KMS-11 (cell line): ENCODE data around the gene HOXD10.

Source experiments
- H2AFZ ChIP-seq: fragments of 200-600 bp; sonication (generic); 2 replicates; pipeline ENCODE4 v1.6.1; 2016; ENCODE audit warnings: antibody characterized with exemption, mixed run types, low read depth
- H3K27ac ChIP-seq: fragments of 200-600 bp; sonication (generic); 2 replicates; pipeline ENCODE4 v1.6.1; 2016; ENCODE audit warnings: mild to moderate bottlenecking, mixed run types
- H3K27me3 ChIP-seq: fragments of 200-600 bp; sonication (generic); 2 replicates; pipeline ENCODE4 v1.6.1; 2017; ENCODE audit warnings: mild to moderate bottlenecking, low read depth, mixed run types, moderate library complexity; ENCODE audit not compliant: insufficient read depth
- H3K36me3 ChIP-seq: fragments of 200-600 bp; sonication (generic); 2 replicates; pipeline ENCODE4 v1.6.1; 2017; ENCODE audit warnings: mild to moderate bottlenecking, mixed run types; ENCODE audit not compliant: insufficient read depth
- H3K4me1 ChIP-seq: fragments of 200-600 bp; sonication (generic); 2 replicates; pipeline ENCODE4 v1.6.1; 2016; ENCODE audit warnings: mild to moderate bottlenecking, low read depth, mixed run types; ENCODE audit not compliant: poor library complexity, severe bottlenecking
- H3K4me2 ChIP-seq: fragments of 200-600 bp; sonication (generic); 2 replicates; pipeline ENCODE4 v1.7.0; 2016; ENCODE audit warnings: mild to moderate bottlenecking, mixed run types
- H3K4me3 ChIP-seq: fragments of 200-600 bp; sonication (generic); IDR thresholded peaks from 2 replicates; pipeline ENCODE4 v1.6.1; 2017; ENCODE audit warnings: low read depth, low read length, mixed read lengths; ENCODE audit not compliant: insufficient read depth
- H3K79me2 ChIP-seq: fragments of 200-600 bp; sonication (generic); 2 replicates; pipeline ENCODE4 v1.6.1; 2016; ENCODE audit warnings: low read depth, mixed run types; ENCODE audit not compliant: insufficient read depth
- H3K9ac ChIP-seq: fragments of 200-600 bp; sonication (generic); 2 replicates; pipeline ENCODE4 v1.6.1; 2016; ENCODE audit warnings: mild to moderate bottlenecking, mixed run types
- H4K20me1 ChIP-seq: fragments of 200-600 bp; sonication (generic); 2 replicates; pipeline ENCODE4 v1.6.1; 2016; ENCODE audit warnings: mild to moderate bottlenecking, mixed run types; ENCODE audit not compliant: insufficient read depth
- CTCF ChIP-seq: fragments of 200-600 bp; sonication (generic); conservative IDR thresholded peaks from 2 replicates; pipeline ENCODE4 v1.6.1; 2017; ENCODE audit warnings: low read depth, mild to moderate bottlenecking, antibody characterized with exemption, low read length, moderate library complexity, mixed read lengths

HOXD10 gene

GRCh38 chr2:176095421-176095820 lies 21.2 kb upstream of the HOXD10 start:
- Histone ChIP-seq H3K4me2 (peak overlapping the region; percentile 95), H2AFZ (peak overlapping the region; percentile 20; the same call in 1 of the 2 replicates), H4K20me1 (no peaks in the 10 kb centered on the region)

GRCh38 chr2:176096243-176096985 lies 20.2 kb upstream of the HOXD10 start:
- no peaks in the 10 kb centered on the region for H3K27me3 ChIP-seq
- peak overlapping the region; percentile 90 for H3K9ac ChIP-seq
- peak overlapping the region; percentile 91 for H3K27ac ChIP-seq
- H3K36me3 ChIP-seq = no peaks in the 10 kb centered on the region
- H3K4me2 ChIP-seq = peak overlapping the region; percentile 95
- H3K4me3 ChIP-seq = peak overlapping the region; percentile 89
- H3K79me2 ChIP-seq = no peaks in the 10 kb centered on the region
- peak overlapping the region; percentile 97 for H2AFZ ChIP-seq
- H3K4me1 ChIP-seq = peaks cover 8% of the 10 kb centered on the region
- no peak for TF ChIP-seq CTCF
- no peaks in the 10 kb centered on the region for H4K20me1 ChIP-seq

More at GRCh38 chr2:176095421-176095820, 21.2 kb upstream of the HOXD10 start:
- Histone ChIP-seq H3K4me1 (peaks cover 8% of the 10 kb centered on the region), H3K79me2 (no peaks in the 10 kb centered on the region), H3K27me3 (no peaks in the 10 kb centered on the region), H3K4me3 (no peak overlapping the region), H3K27ac (peak overlapping the region; percentile 91; the same call in 1 of the 2 replicates), H3K36me3 (no peaks in the 10 kb centered on the region), H3K9ac (peak overlapping the region; percentile 90; the same call in 1 of the 2 replicates)
- TF ChIP-seq CTCF = no peak

GRCh38 chr2:176096986-176097819 lies 19.4 kb upstream of the HOXD10 start:
- Histone ChIP-seq H3K4me2 (peak overlapping the region; percentile 95), H3K9ac (peak overlapping the region; percentile 90), H2AFZ (peak overlapping the region; percentile 97), H3K27me3 (no peaks in the 10 kb centered on the region), H4K20me1 (no peaks in the 10 kb centered on the region), H3K27ac (peak overlapping the region; percentile 91), H3K4me3 (peak overlapping the region; percentile 89), H3K4me1 (peaks cover 8% of the 10 kb centered on the region), H3K36me3 (no peaks in the 10 kb centered on the region), H3K79me2 (no peaks in the 10 kb centered on the region)
- peak; percentile 80 for TF ChIP-seq CTCF

- Histone ChIP-seq H3K4me2 (peak overlapping the region; percentile 95), H2AFZ (peak overlapping the region; percentile 97), H4K20me1 (no peaks in the 10 kb centered on the region), H3K79me2 (no peaks in the 10 kb centered on the region), H3K4me1 (peaks cover 8% of the 10 kb centered on the region), H3K27ac (no peak overlapping the region), H3K4me3 (no peak overlapping the region), H3K9ac (peak overlapping the region; percentile 90; the same call in 1 of the 2 replicates), H3K27me3 (no peaks in the 10 kb centered on the region), H3K36me3 (no peaks in the 10 kb centered on the region)
- no peak for TF ChIP-seq CTCF
Measured at GRCh38 chr2:176097820-176098365, 18.7 kb upstream of the HOXD10 start.
